GM12878 (cell line): ENCODE results near the gene MAST4. TPM values are rescaled to one million over a fixed set of nuclear protein-coding genes. Genes with fewer than 3 reads are reported as not detected.

Experiments
- ATAC-seq: fragments of 200-7000 bp; cut with Tn5 transposase; 3 replicates; pipeline ENCODE4 v1.9.1; 2020; ENCODE audit warnings: mild to moderate bottlenecking, moderate library complexity
- BruUV-seq: library from RNA; stranded (reverse); fragments of 400-500 nt; replicated peaks from 2 replicates; lab custom pipeline; 2021; lab: Mats Ljungman, UMichigan
- CTCF ChIA-PET: fragments of 300-600 bp; sonication (Branson Sonifier 250); formaldehyde crosslinking; extraction: SDS; loops from one replicate; lab custom pipeline; 2021; ENCODE audit warnings: inconsistent platforms; lab: Yijun Ruan, JAX
- POLR2A ChIA-PET: fragments of 350-600 bp; formaldehyde crosslinking; extraction: SDS; loops from one replicate; lab custom pipeline; 2021; ENCODE audit warnings: inconsistent platforms; lab: Charles Lee
- RAD21 ChIA-PET: fragments of 300-600 bp; sonication (Branson Sonifier 250); formaldehyde crosslinking; loops from one replicate; lab custom pipeline; 2023; ENCODE audit warnings: antibody characterized with exemption; ENCODE audit not compliant: unreplicated experiment; lab: Charles Lee
- SMC1A ChIA-PET: fragments of 300-600 bp; sonication (Branson Sonifier 250); formaldehyde crosslinking; loops from one replicate; lab custom pipeline; 2023; ENCODE audit not compliant: unreplicated experiment, uncharacterized antibody; lab: Charles Lee
- DNase-seq: peaks from one replicate; pipeline ENCODE4 v3.0.0-alpha.2; 2011; ENCODE audit warnings: low read depth, low spot score
- FAIRE-seq: peaks from 3 replicates; lab custom pipeline; 2011; peaks lifted over from hg19 to GRCh38; lab: Jason Lieb, UNC
- H2AFZ ChIP-seq: 2 replicates; pipeline ENCODE4 v1.6.0; 2011; ENCODE audit warnings: low read depth, low read length, control low read depth; ENCODE audit not compliant: control insufficient read depth
- H3K27ac ChIP-seq: 2 replicates; pipeline ENCODE4 v1.5.1; 2011; ENCODE audit warnings: control low read depth; ENCODE audit not compliant: control insufficient read depth, insufficient read depth
- H3K27me3 ChIP-seq, 2 experiments: replicated peaks in 1 of 2; 2 replicates each; pipeline versions ENCODE4 v1.6.0 to v1.6.1; 2011; ENCODE audit warnings: low read length in 1 of 2; ENCODE audit not compliant: control insufficient read depth in 2 of 2, insufficient read depth in 2 of 2
- H3K36me3 ChIP-seq, 2 experiments: 2 replicates each; pipeline ENCODE4 v1.5.1; 2011; ENCODE audit warnings: low read length in 1 of 2; ENCODE audit not compliant: control insufficient read depth in 2 of 2, insufficient read depth in 2 of 2
- H3K4me1 ChIP-seq: 2 replicates; pipeline ENCODE4 v1.6.1; 2011; ENCODE audit warnings: mild to moderate bottlenecking, low read length, moderate library complexity, mixed read lengths; ENCODE audit not compliant: control insufficient read depth, insufficient read depth
- H3K4me2 ChIP-seq: 2 replicates; pipeline ENCODE4 v1.6.0; 2011; ENCODE audit warnings: control low read depth; ENCODE audit not compliant: control insufficient read depth, insufficient read depth
- H3K4me3 ChIP-seq: fragments of 200-600 bp; sonication (generic); 2 replicates; pipeline ENCODE4 v1.5.1; 2016
- H3K79me2 ChIP-seq: 2 replicates; pipeline ENCODE4 v1.6.0; 2011; ENCODE audit warnings: low read length; ENCODE audit not compliant: control insufficient read depth, insufficient read depth
- H3K9ac ChIP-seq: 2 replicates; pipeline ENCODE4 v1.8.0; 2011; ENCODE audit warnings: low read length, control low read depth, mixed read lengths; ENCODE audit not compliant: control insufficient read depth, insufficient read depth
- H3K9me3 ChIP-seq: replicated peaks from 3 replicates; pipeline ENCODE4 v1.5.1; 2011; ENCODE audit warnings: mild to moderate bottlenecking, low read length; ENCODE audit not compliant: control insufficient read depth, insufficient read depth
- H4K20me1 ChIP-seq: 2 replicates; pipeline ENCODE4 v1.6.0; 2011; ENCODE audit not compliant: control insufficient read depth, insufficient read depth
- CEBPZ ChIP-seq: fragments of 150-350 bp; IDR thresholded peaks from 2 replicates; pipeline ENCODE4 v1.6.1; 2016; ENCODE audit warnings: low read depth, low read length
- CHD4 ChIP-seq: fragments of 200-600 bp; sonication (generic); IDR thresholded peaks from 2 replicates; pipeline ENCODE4 v1.6.1; 2016; ENCODE audit warnings: mild to moderate bottlenecking
- MEF2B ChIP-seq: fragments of 450-650 bp; IDR thresholded peaks from 2 replicates; pipeline ENCODE4 v1.6.1; 2018; ENCODE audit warnings: mild to moderate bottlenecking, moderate library complexity; ENCODE audit not compliant: partially characterized antibody, poor library complexity, severe bottlenecking
- NBN ChIP-seq: fragments of 450-650 bp; IDR thresholded peaks from 2 replicates; pipeline ENCODE4 v1.6.1; 2016
- NR2F1 ChIP-seq: fragments of 450-650 bp; conservative IDR thresholded peaks from 2 replicates; pipeline ENCODE4 v1.6.1; 2017; ENCODE audit warnings: mild to moderate bottlenecking
- NRF1 ChIP-seq: conservative IDR thresholded peaks from 2 replicates; pipeline ENCODE4 v1.6.1; 2011; ENCODE audit warnings: mild to moderate bottlenecking, low read depth, low read length, improper control_type of control experiment
- POLR2AphosphoS5 ChIP-seq: IDR thresholded peaks from 2 replicates; pipeline ENCODE4 v1.6.1; 2011; ENCODE audit warnings: mild to moderate bottlenecking, low read length, inconsistent platforms
- RCOR1 ChIP-seq: conservative IDR thresholded peaks from 2 replicates; pipeline ENCODE4 v1.6.1; 2012; ENCODE audit warnings: low read depth, low read length, improper control_type of control experiment
- RELB ChIP-seq: fragments of 450-650 bp; IDR thresholded peaks from 2 replicates; pipeline ENCODE4 v1.6.1; 2017; ENCODE audit warnings: low read depth, mild to moderate bottlenecking, moderate library complexity
- SREBF1 ChIP-seq: IDR thresholded peaks from 2 replicates; pipeline ENCODE4 v1.6.1; 2012; ENCODE audit warnings: mild to moderate bottlenecking, low read length
- ZBED1 ChIP-seq: IDR thresholded peaks from 2 replicates; pipeline ENCODE4 v1.6.1; 2016; ENCODE audit warnings: borderline replicate concordance
- ZNF207 ChIP-seq: fragments of 450-650 bp; IDR thresholded peaks from 2 replicates; pipeline ENCODE4 v1.6.1; 2014; ENCODE audit warnings: antibody characterized with exemption, mild to moderate bottlenecking, borderline replicate concordance
- ZNF687 ChIP-seq: fragments of 450-650 bp; IDR thresholded peaks from 2 replicates; pipeline ENCODE4 v1.6.1; 2017; ENCODE audit warnings: mild to moderate bottlenecking, moderate library complexity
- ZZZ3 ChIP-seq: IDR thresholded peaks from 2 replicates; pipeline ENCODE4 v1.6.1; 2011; ENCODE audit warnings: low read depth; ENCODE audit not compliant: control insufficient read depth, insufficient read length
- WGBS: methylation state at CpG from one replicate; pipeline ENCODE4 v1.1.6; 2016; ENCODE audit warnings: low lambda C conversion rate; ENCODE audit not compliant: insufficient replicate concordance, insufficient coverage; ENCODE audit errors: missing lambda C conversion rate; 5-methylcytosine and 5-hydroxymethylcytosine counted together
- in situ Hi-C: fragments of 300-500 bp; cut with MboI; formaldehyde crosslinking; loops from 9 replicates; pipeline ENCODE4 v1.14.3; 2018; ENCODE audit warnings: mixed read lengths
- intact Hi-C: fragments of 100-400 bp; cut with micrococcal nuclease; formaldehyde crosslinking; loops from one replicate; pipeline ENCODE4 v1.14.2; 2022; ENCODE audit not compliant: unreplicated experiment
- polyA plus RNA-seq, 11 experiments: library from polyadenylated mRNA; depleted of rRNA in 4 of 11; unstranded in 6 of 11; stranded (reverse) in 5 of 11; fragments of >200 nt; fragmentation: Nextera tagmentation in 4 of 11; fragmentation: Illumina TruSeq in 1 of 11; extraction: Ambion mirVana in 4 of 11; extraction: Trizol in 1 of 11; gene quantifications; 1 replicate in 1 of 11; 2 replicates in 10 of 11; pipeline versions ENCODE4 v1.2.1 to v1.2.3, GENCODE V29; 2011 to 2016; ENCODE audit warnings: inconsistent platforms in 2 of 11, missing spikeins in 2 of 11, low read depth in 1 of 11
- total RNA-seq, 4 experiments: library from RNA; depleted of rRNA in 3 of 4; stranded (reverse); fragments of >200 nt in 3 of 4; fragmentation: Illumina TruSeq in 1 of 4; extraction: Trizol in 1 of 4; gene quantifications; 2 replicates each; pipeline versions ENCODE4 v1.2.1 to v1.2.3, GENCODE V29; 2013 to 2021

MAST4 gene
- total and polyA plus RNA-seq, 10 of the 15 experiments (the other 5 are each of a cell fraction or from before 2014, with no cell fraction given) = 0.02 to 1.6 (median 0.29) TPM; not detected in 1

- H2AFZ ChIP-seq = no peak overlapping the region
- no peak overlapping the region for H3K27ac ChIP-seq
- SMC1A ChIA-PET = interaction anchor here (0.7 kb wide), 1 partner anchor 249 kb away, joined by 3 read pairs; no protein-coding TSS in a partner anchor
- POLR2A ChIA-PET = no interaction called here
- WGBS = 48% methylated on average over 11 of the region's 11 CpGs
- no peak overlapping the region for H3K9ac ChIP-seq
- no peaks in the 10 kb centered on the region for H3K79me2 ChIP-seq
- ATAC-seq = no peak
- CTCF ChIA-PET = no interaction called here
- RAD21 ChIA-PET = no interaction called here
- in situ Hi-C loops = no loop called here
- BruUV-seq = no TSS peak
- H3K4me2 ChIP-seq = no peak overlapping the region
- intact Hi-C loops = no loop called here
- no peaks in the 10 kb centered on the region for H3K36me3 ChIP-seq
- FAIRE-seq = no peak
- no peaks in the 10 kb centered on the region for H4K20me1 ChIP-seq
- no peak for DNase-seq
- H3K4me1 ChIP-seq = no peaks in the 10 kb centered on the region
- H3K9me3 ChIP-seq = no peaks in the 10 kb centered on the region
- H3K4me3 ChIP-seq = no peak overlapping the region
- H3K27me3 ChIP-seq = no peaks in the 10 kb centered on the region
- no peak for TF ChIP-seq ZNF687
- no peak for TF ChIP-seq NR2F1
- TF ChIP-seq ZNF207 = no peak
- TF ChIP-seq RELB = no peak
- TF ChIP-seq MEF2B = no peak
- no peak for TF ChIP-seq CEBPZ
- TF ChIP-seq POLR2AphosphoS5 = no peak
- TF ChIP-seq RCOR1 = no peak
- no peak for TF ChIP-seq SREBF1
- no peak for TF ChIP-seq CHD4
- no peak for TF ChIP-seq ZBED1
- TF ChIP-seq ZZZ3 = no peak
- no peak for TF ChIP-seq NBN
- TF ChIP-seq NRF1 = no peak
These were observed 362.9 kb downstream of the MAST4 start for GRCh38 chr5:66958980-66959641.
